ENCODE measurements around the gene SLC32A1.

The SLC32A1 gene

GRCh38 chr20:38769376-38770295 lies 45.4 kb downstream of the SLC32A1 start:
- H3K27me3 ChIP-seq (ENCODE audit: control insufficient read depth, insufficient read depth, low read length) = no peaks in the 10 kb centered on the region
- no peak overlapping the region for H3K27ac ChIP-seq (ENCODE audit: low read length)
- H3K36me3 ChIP-seq (ENCODE audit: control insufficient read depth, insufficient read depth, low read length) = peaks cover 25% of the 10 kb centered on the region; the same call in 1 of the 2 replicates
- DNase-seq (ENCODE audit: low read depth, low spot score) = no peak
- H3K4me1 ChIP-seq (ENCODE audit: control insufficient read depth, insufficient read depth, low read length) = no peaks in the 10 kb centered on the region
- WGBS (ENCODE audit: insufficient coverage, insufficient read length) = no CpG with 5 or more reads among the region's 13 CpGs
- no peak overlapping the region for H3K4me3 ChIP-seq (ENCODE audit: low read length)
- H3K9me3 ChIP-seq (ENCODE audit: control insufficient read depth, insufficient read depth, low read length) = no peaks in the 10 kb centered on the region

GRCh38 chr20:38770546-38770945 lies 46.3 kb downstream of the SLC32A1 start:
- Histone ChIP-seq H3K27ac (ENCODE audit: low read length) (no peak overlapping the region), H3K36me3 (ENCODE audit: control insufficient read depth, insufficient read depth, low read length) (peaks cover 25% of the 10 kb centered on the region; the same call in 1 of the 2 replicates), H3K27me3 (ENCODE audit: control insufficient read depth, insufficient read depth, low read length) (no peaks in the 10 kb centered on the region), H3K4me1 (ENCODE audit: control insufficient read depth, insufficient read depth, low read length) (no peaks in the 10 kb centered on the region), H3K9me3 (ENCODE audit: control insufficient read depth, insufficient read depth, low read length) (no peaks in the 10 kb centered on the region), H3K4me3 (ENCODE audit: low read length) (no peak overlapping the region)
- DNase-seq (ENCODE audit: low read depth, low spot score) = no peak
- no CpG with 5 or more reads among the region's 3 CpGs for WGBS (ENCODE audit: insufficient coverage, insufficient read length)

- H3K36me3 ChIP-seq (ENCODE audit: control insufficient read depth, insufficient read depth, low read length) = peaks cover 25% of the 10 kb centered on the region; the same call in 1 of the 2 replicates
- WGBS (ENCODE audit: insufficient coverage, insufficient read length) = no CpG with 5 or more reads among the region's 7 CpGs
- no peak for DNase-seq (ENCODE audit: low read depth, low spot score)
These were observed 46.7 kb downstream of the SLC32A1 start for GRCh38 chr20:38770970-38771369.

GRCh38 chr20:38771621-38772020 lies 47.3 kb downstream of the SLC32A1 start:
- Histone ChIP-seq H3K27ac (ENCODE audit: low read length) (no peak overlapping the region), H3K9me3 (ENCODE audit: control insufficient read depth, insufficient read depth, low read length) (no peaks in the 10 kb centered on the region), H3K4me1 (ENCODE audit: control insufficient read depth, insufficient read depth, low read length) (no peaks in the 10 kb centered on the region), H3K27me3 (ENCODE audit: control insufficient read depth, insufficient read depth, low read length) (no peaks in the 10 kb centered on the region), H3K36me3 (ENCODE audit: control insufficient read depth, insufficient read depth, low read length) (peaks cover 25% of the 10 kb centered on the region; the same call in 1 of the 2 replicates), H3K4me3 (ENCODE audit: low read length) (no peak overlapping the region)
- DNase-seq (ENCODE audit: low read depth, low spot score) = no peak
- WGBS (ENCODE audit: insufficient coverage, insufficient read length) = no CpG with 5 or more reads among the region's 7 CpGs

More at GRCh38 chr20:38770970-38771369, 46.7 kb downstream of the SLC32A1 start:
- Histone ChIP-seq H3K9me3 (ENCODE audit: control insufficient read depth, insufficient read depth, low read length) (no peaks in the 10 kb centered on the region), H3K27me3 (ENCODE audit: control insufficient read depth, insufficient read depth, low read length) (no peaks in the 10 kb centered on the region), H3K27ac (ENCODE audit: low read length) (no peak overlapping the region), H3K4me3 (ENCODE audit: low read length) (no peak overlapping the region), H3K4me1 (ENCODE audit: control insufficient read depth, insufficient read depth, low read length) (no peaks in the 10 kb centered on the region)

- no peaks in the 10 kb centered on the region for H3K9me3 ChIP-seq (ENCODE audit: control insufficient read depth, insufficient read depth, low read length)
- no CpG with 5 or more reads among the region's 2 CpGs for WGBS (ENCODE audit: insufficient coverage, insufficient read length)
These were observed 49.9 kb downstream of the SLC32A1 start for GRCh38 chr20:38774167-38774566.

GRCh38 chr20:38776363-38776762 lies 52.1 kb downstream of the SLC32A1 start:
- no peaks in the 10 kb centered on the region for H3K9me3 ChIP-seq (ENCODE audit: control insufficient read depth, insufficient read depth, low read length)
- H3K36me3 ChIP-seq (ENCODE audit: control insufficient read depth, insufficient read depth, low read length) = peaks cover 8% of the 10 kb centered on the region; the same call in 1 of the 2 replicates
- no peak overlapping the region for H3K27ac ChIP-seq (ENCODE audit: low read length)
- no peak overlapping the region for H3K4me3 ChIP-seq (ENCODE audit: low read length)
- no CpG with 5 or more reads among the region's 11 CpGs for WGBS (ENCODE audit: insufficient coverage, insufficient read length)
- no peak for DNase-seq (ENCODE audit: low read depth, low spot score)
- H3K27me3 ChIP-seq (ENCODE audit: control insufficient read depth, insufficient read depth, low read length) = no peaks in the 10 kb centered on the region
- no peaks in the 10 kb centered on the region for H3K4me1 ChIP-seq (ENCODE audit: control insufficient read depth, insufficient read depth, low read length)

More at GRCh38 chr20:38774167-38774566, 49.9 kb downstream of the SLC32A1 start:
- Histone ChIP-seq H3K4me3 (ENCODE audit: low read length) (no peak overlapping the region), H3K36me3 (ENCODE audit: control insufficient read depth, insufficient read depth, low read length) (peaks cover 15% of the 10 kb centered on the region; the same call in 1 of the 2 replicates), H3K27ac (ENCODE audit: low read length) (no peak overlapping the region), H3K27me3 (ENCODE audit: control insufficient read depth, insufficient read depth, low read length) (no peaks in the 10 kb centered on the region), H3K4me1 (ENCODE audit: control insufficient read depth, insufficient read depth, low read length) (no peaks in the 10 kb centered on the region)
- DNase-seq (ENCODE audit: low read depth, low spot score) = no peak

Measured in iPS DF 6.9 (cell line).